ENCODE measurements around the gene SYNRG.
A peak's percentile ranks its signal among the peaks of the same experiment; 100 is the strongest.

SYNRG gene

GRCh38 chr17:37490022-37490587 is 119.1 kb downstream of the SYNRG start:
- H3K4me3 ChIP-seq (IDR thresholded peaks at IDR 0.05; ENCODE audit: insufficient read depth, low read depth, low read length) = no peak overlapping the region
- H4K20me1 ChIP-seq (ENCODE audit: insufficient read depth) = no peaks in the 10 kb centered on the region
- H2AFZ ChIP-seq (ENCODE audit: low read depth) = peak overlapping the region; percentile 55
- H3K4me1 ChIP-seq (ENCODE audit: low read depth, poor library complexity, severe bottlenecking) = peaks cover 21% of the 10 kb centered on the region
- H3K27ac ChIP-seq = no peak overlapping the region
- peak overlapping the region; percentile 75 for H3K4me2 ChIP-seq
- no peaks in the 10 kb centered on the region for H3K36me3 ChIP-seq (ENCODE audit: insufficient read depth)
- H3K9ac ChIP-seq = peak overlapping the region; percentile 38; the same call in 1 of the 2 replicates
- TF ChIP-seq, protein P1, sequence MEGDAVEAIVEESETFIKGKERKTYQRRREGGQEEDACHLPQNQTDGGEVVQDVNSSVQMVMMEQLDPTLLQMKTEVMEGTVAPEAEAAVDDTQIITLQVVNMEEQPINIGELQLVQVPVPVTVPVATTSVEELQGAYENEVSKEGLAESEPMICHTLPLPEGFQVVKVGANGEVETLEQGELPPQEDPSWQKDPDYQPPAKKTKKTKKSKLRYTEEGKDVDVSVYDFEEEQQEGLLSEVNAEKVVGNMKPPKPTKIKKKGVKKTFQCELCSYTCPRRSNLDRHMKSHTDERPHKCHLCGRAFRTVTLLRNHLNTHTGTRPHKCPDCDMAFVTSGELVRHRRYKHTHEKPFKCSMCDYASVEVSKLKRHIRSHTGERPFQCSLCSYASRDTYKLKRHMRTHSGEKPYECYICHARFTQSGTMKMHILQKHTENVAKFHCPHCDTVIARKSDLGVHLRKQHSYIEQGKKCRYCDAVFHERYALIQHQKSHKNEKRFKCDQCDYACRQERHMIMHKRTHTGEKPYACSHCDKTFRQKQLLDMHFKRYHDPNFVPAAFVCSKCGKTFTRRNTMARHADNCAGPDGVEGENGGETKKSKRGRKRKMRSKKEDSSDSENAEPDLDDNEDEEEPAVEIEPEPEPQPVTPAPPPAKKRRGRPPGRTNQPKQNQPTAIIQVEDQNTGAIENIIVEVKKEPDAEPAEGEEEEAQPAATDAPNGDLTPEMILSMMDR (conservative IDR thresholded peaks at IDR 0.05; ENCODE audit: low read depth, low read length) = no peak
- peaks cover 17% of the 10 kb centered on the region; the same call in 1 of the 2 replicates for H3K79me2 ChIP-seq (ENCODE audit: insufficient read depth, low read depth)
- no peaks in the 10 kb centered on the region for H3K27me3 ChIP-seq (ENCODE audit: insufficient read depth, low read depth)

DNA sequence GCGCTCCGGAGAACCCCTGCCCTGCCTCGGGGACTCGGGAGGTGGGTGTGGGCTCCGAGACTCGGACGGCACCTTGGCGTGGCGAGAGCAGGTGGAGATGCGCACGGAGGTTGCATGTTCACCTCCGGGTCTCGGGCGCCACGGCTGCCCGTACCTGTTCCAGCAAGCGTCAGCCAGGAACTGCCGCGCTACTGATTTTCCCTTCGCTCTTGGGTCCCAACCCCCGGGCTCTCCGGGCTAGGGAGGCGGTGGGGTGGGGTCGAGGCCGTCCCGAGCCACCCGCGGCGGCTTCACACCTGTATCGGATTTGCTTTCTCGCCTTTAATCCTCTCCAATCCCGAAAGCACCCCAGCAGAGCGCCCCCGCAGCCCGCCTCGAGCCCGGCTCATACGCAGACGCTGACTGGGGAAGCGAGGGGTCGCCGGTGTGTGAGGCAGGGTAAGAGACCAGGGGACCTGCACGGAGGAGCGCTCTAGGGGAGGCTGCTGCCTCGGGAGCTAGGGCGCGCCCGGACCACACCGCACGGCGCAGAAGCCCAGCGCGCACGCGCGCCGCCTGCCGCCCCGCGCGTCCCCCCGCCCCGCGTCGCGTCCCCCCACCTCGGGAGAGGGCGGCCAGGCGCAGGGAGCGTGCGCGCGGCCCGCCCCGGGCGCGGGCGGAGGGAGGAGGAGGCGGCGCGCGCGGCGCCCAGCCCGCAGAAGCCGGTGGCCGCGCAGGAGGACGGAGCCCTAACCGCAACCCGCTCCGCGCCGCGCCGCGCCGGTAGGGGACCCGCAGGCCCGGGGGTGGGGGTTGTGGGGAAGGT is 119.8 kb downstream of the SYNRG start, which contains the start of gene DUSP14:
Gene DUSP14 (plus strand): TSS at position 695 of the 805 bp plus-strand sequence. CDS start 22,382 bp downstream, outside the sequence.
- peak within 1 kb of the TSS; percentile 68 for H3K27ac ChIP-seq
- peak within 1 kb of the TSS; percentile 94 for H2AFZ ChIP-seq (ENCODE audit: low read depth)
- peak within 1 kb of the TSS; percentile 91 for H3K4me2 ChIP-seq
- peaks cover 13% of the 10 kb centered on the region; the same call in 1 of the 2 replicates for H3K79me2 ChIP-seq (ENCODE audit: insufficient read depth, low read depth)
- H3K9ac ChIP-seq = peak within 1 kb of the TSS; percentile 89
- H3K36me3 ChIP-seq (ENCODE audit: insufficient read depth) = no peaks in the 10 kb centered on the region
- H4K20me1 ChIP-seq (ENCODE audit: insufficient read depth) = no peaks in the 10 kb centered on the region
- no peaks in the 10 kb centered on the region for H3K27me3 ChIP-seq (ENCODE audit: insufficient read depth, low read depth)
- TF ChIP-seq, protein P1 (conservative IDR thresholded peaks at IDR 0.05; ENCODE audit: low read depth, low read length) = no peak
- H3K4me1 ChIP-seq (ENCODE audit: low read depth, poor library complexity, severe bottlenecking) = peaks cover 21% of the 10 kb centered on the region
- H3K4me3 ChIP-seq (IDR thresholded peaks at IDR 0.05; ENCODE audit: insufficient read depth, low read depth, low read length) = peak within 1 kb of the TSS; percentile 51

DNA sequence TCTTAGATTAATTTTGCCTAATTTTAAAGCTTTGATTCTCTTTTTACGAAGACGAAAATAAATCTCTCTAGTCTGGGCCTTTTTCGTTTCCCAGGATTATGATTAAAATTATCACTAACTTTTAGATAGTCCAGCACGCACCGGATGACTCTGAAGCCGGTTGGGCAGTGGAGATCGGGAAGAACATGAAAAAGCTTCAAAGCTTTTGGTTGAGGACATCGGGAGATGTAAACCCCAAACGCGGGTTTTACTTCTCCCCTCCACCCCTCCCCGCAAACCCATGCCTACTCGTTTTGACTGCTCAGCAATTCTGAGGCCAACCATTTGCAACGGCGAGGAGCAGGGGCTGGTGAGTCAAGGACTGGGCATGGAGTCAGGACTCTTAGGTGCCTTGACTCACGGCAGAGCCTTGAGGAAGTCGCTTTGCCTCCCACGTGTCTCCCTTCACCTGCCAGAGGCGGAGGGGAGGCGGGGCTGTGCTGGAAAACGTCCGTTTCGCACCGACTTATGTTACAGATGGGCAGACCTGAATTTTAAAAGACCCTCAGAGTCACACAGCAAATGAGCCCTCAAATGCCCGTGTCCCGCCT is 120.5 kb downstream of the SYNRG start:
- H3K27me3 ChIP-seq (ENCODE audit: insufficient read depth, low read depth) = no peaks in the 10 kb centered on the region
- H3K27ac ChIP-seq = peak overlapping the region; percentile 68
- H3K36me3 ChIP-seq (ENCODE audit: insufficient read depth) = no peaks in the 10 kb centered on the region
- peak overlapping the region; percentile 91 for H3K4me2 ChIP-seq
- TF ChIP-seq, protein P1 (conservative IDR thresholded peaks at IDR 0.05; ENCODE audit: low read depth, low read length) = 0 out of 2 replicates have a peak, but pooled peaks have one; percentile 3
- peak overlapping the region; percentile 89 for H3K9ac ChIP-seq
- H3K4me1 ChIP-seq (ENCODE audit: low read depth, poor library complexity, severe bottlenecking) = peaks cover 23% of the 10 kb centered on the region
- H3K79me2 ChIP-seq (ENCODE audit: insufficient read depth, low read depth) = peaks cover 13% of the 10 kb centered on the region; the same call in 1 of the 2 replicates
- H2AFZ ChIP-seq (ENCODE audit: low read depth) = peak overlapping the region; percentile 94
- peak overlapping the region; percentile 51 for H3K4me3 ChIP-seq (IDR thresholded peaks at IDR 0.05; ENCODE audit: insufficient read depth, low read depth, low read length)
- no peaks in the 10 kb centered on the region for H4K20me1 ChIP-seq (ENCODE audit: insufficient read depth)

DNA sequence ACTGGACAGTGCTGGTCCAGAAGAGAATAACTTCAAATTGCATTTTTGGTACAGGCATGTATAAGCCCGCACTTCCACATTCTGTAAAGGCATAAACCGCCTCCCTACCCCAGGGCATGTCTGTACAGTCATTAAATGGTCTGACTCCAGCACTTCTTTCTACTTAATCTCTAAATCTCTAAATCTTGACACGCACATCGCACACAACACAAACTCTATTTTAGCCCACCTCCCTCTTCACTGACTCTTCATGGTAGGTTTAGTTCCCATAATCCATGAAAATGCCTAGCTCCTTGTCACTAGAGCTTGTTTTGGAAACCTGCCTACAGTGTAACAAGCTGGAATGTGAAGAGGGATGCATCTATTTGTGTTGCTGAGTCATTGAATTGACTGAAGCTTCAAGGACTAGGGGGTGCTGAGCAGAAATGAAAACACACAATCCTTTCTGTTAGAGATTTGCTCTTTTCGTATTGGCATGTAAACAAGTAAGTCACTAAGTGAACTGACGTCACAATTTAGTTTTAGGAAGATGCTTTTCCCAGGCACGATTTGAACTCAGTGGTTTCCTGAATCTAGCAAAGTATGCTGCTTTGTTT is 121.1 kb downstream of the SYNRG start:
- Histone ChIP-seq H4K20me1 (ENCODE audit: insufficient read depth) (no peaks in the 10 kb centered on the region), H3K4me2 (peak overlapping the region; percentile 91), H2AFZ (ENCODE audit: low read depth) (peak overlapping the region; percentile 94), H3K36me3 (ENCODE audit: insufficient read depth) (no peaks in the 10 kb centered on the region), H3K9ac (peak overlapping the region; percentile 89), H3K4me3 (IDR thresholded peaks at IDR 0.05; ENCODE audit: insufficient read depth, low read depth, low read length) (peak overlapping the region; percentile 29), H3K27me3 (ENCODE audit: insufficient read depth, low read depth) (no peaks in the 10 kb centered on the region), H3K27ac (peak overlapping the region; percentile 68), H3K79me2 (ENCODE audit: insufficient read depth, low read depth) (peaks cover 13% of the 10 kb centered on the region; the same call in 1 of the 2 replicates), H3K4me1 (ENCODE audit: low read depth, poor library complexity, severe bottlenecking) (peaks cover 29% of the 10 kb centered on the region)
- TF ChIP-seq, protein P1 (conservative IDR thresholded peaks at IDR 0.05; ENCODE audit: low read depth, low read length) = no peak

Data from KMS-11 (cell line).